GM23338 (cell line): ENCODE results near the gene SCML1. TPM values are rescaled to one million over a fixed set of nuclear protein-coding genes. Genes with fewer than 3 reads are reported as not detected.

Experiments used
- ATAC-seq: fragments of 200-7000 bp; cut with Tn5 transposase; 3 replicates; pipeline ENCODE4 v1.9.1; 2020
- DNase-seq: peaks from one replicate; pipeline ENCODE4 v3.0.0-alpha.2; 2015; ENCODE audit warnings: low spot score
- H2AFZ ChIP-seq: fragments of 200-600 bp; sonication (generic); 2 replicates; pipeline ENCODE4 v1.8.0; 2016; ENCODE audit warnings: antibody characterized with exemption, mild to moderate bottlenecking, moderate library complexity
- H3F3A ChIP-seq: fragments of 200-600 bp; sonication (generic); replicated peaks from 2 replicates; pipeline ENCODE4 v1.8.0; 2017; ENCODE audit warnings: antibody characterized with exemption, mixed run types, low read depth
- H3K27ac ChIP-seq: fragments of 200-600 bp; sonication (generic); 2 replicates; pipeline ENCODE4 v1.6.1; 2016; ENCODE audit warnings: low read depth
- H3K27me3 ChIP-seq: fragments of 200-600 bp; sonication (generic); 2 replicates; pipeline ENCODE4 v1.8.0; 2016; ENCODE audit warnings: mild to moderate bottlenecking, mixed run types, moderate library complexity; ENCODE audit not compliant: insufficient read depth
- H3K36me3 ChIP-seq: fragments of 200-600 bp; sonication (generic); 2 replicates; pipeline ENCODE4 v1.8.0; 2016; ENCODE audit warnings: mild to moderate bottlenecking; ENCODE audit not compliant: insufficient read depth
- H3K4me1 ChIP-seq: fragments of 200-600 bp; sonication (generic); 2 replicates; pipeline ENCODE4 v1.8.0; 2016; ENCODE audit warnings: mild to moderate bottlenecking, moderate library complexity; ENCODE audit not compliant: insufficient read depth
- H3K4me2 ChIP-seq: fragments of 200-600 bp; sonication (generic); 2 replicates; pipeline ENCODE4 v1.7.1; 2017; ENCODE audit warnings: mixed run types
- H3K4me3 ChIP-seq: fragments of 200-600 bp; sonication (generic); 2 replicates; pipeline ENCODE4 v1.6.1; 2016; ENCODE audit warnings: mixed run types
- H3K79me2 ChIP-seq: fragments of 200-600 bp; sonication (generic); replicated peaks from 2 replicates; pipeline ENCODE4 v1.8.0; 2017; ENCODE audit warnings: mild to moderate bottlenecking; ENCODE audit not compliant: insufficient read depth
- H3K9me2 ChIP-seq: fragments of 200-600 bp; sonication (generic); 2 replicates; pipeline ENCODE4 v1.8.0; 2017; ENCODE audit not compliant: insufficient read depth
- H4K20me1 ChIP-seq: fragments of 200-600 bp; sonication (generic); replicated peaks from 2 replicates; pipeline ENCODE4 v1.8.0; 2017; ENCODE audit warnings: mild to moderate bottlenecking; ENCODE audit not compliant: insufficient read depth
- H3K27ac Mint-ChIP-seq: 2 replicates; pipeline ENCODE4 v1.8.0; 2020; ENCODE audit warnings: inconsistent platforms, mild to moderate bottlenecking, moderate library complexity, mixed read lengths
- H3K27me3 Mint-ChIP-seq: 3 replicates; pipeline ENCODE4 v1.8.0; 2022; ENCODE audit warnings: low read depth, mild to moderate bottlenecking, moderate library complexity, mixed read lengths, inconsistent platforms; ENCODE audit not compliant: insufficient read depth, poor library complexity
- H3K36me3 Mint-ChIP-seq: 3 replicates; pipeline ENCODE4 v1.8.0; 2021; ENCODE audit warnings: low read depth, mild to moderate bottlenecking, inconsistent platforms, moderate library complexity, mixed read lengths
- H3K4me1 Mint-ChIP-seq: 3 replicates; pipeline ENCODE4 v1.8.0; 2020; ENCODE audit warnings: mild to moderate bottlenecking, inconsistent platforms, mixed read lengths
- H3K4me3 Mint-ChIP-seq: 3 replicates; pipeline ENCODE4 v1.8.0; 2021; ENCODE audit warnings: moderate library complexity, mild to moderate bottlenecking, inconsistent platforms, mixed read lengths
- H3K9me3 Mint-ChIP-seq: 3 replicates; pipeline ENCODE4 v1.8.0; 2020; ENCODE audit warnings: moderate library complexity, mild to moderate bottlenecking, inconsistent platforms, mixed read lengths
- CREB1 ChIP-seq: fragments of 250-450 bp; sonication (Bioruptor Pico); IDR thresholded peaks from 2 replicates; pipeline ENCODE4 v1.5.0; 2020; ENCODE audit warnings: low read depth, mild to moderate bottlenecking, moderate library complexity
- CTCF ChIP-seq, 2 experiments: fragments of 200-600 bp in 1 of 2; sonication (generic) in 1 of 2; conservative IDR thresholded peaks; 2 replicates each; pipeline versions ENCODE4 v1.5.1 to v1.6.1; 2016 to 2017; ENCODE audit warnings: antibody characterized with exemption in 2 of 2, low read depth in 2 of 2, mild to moderate bottlenecking in 2 of 2, moderate library complexity in 1 of 2
- EZH2 ChIP-seq: fragments of 200-600 bp; sonication (generic); IDR thresholded peaks from one replicate; pipeline ENCODE4 v1.8.0; 2017; ENCODE audit warnings: antibody characterized with exemption, mild to moderate bottlenecking, low read depth; ENCODE audit not compliant: unreplicated experiment
- EZH2phosphoT487 ChIP-seq: fragments of 200-600 bp; sonication (generic); IDR thresholded peaks from one replicate; pipeline ENCODE4 v1.8.1; 2018; ENCODE audit warnings: antibody characterized with exemption; ENCODE audit not compliant: unreplicated experiment
- JUNB ChIP-seq: IDR thresholded peaks from one replicate; pipeline ENCODE4 v1.6.1; 2016; ENCODE audit warnings: antibody characterized with exemption; ENCODE audit not compliant: unreplicated experiment
- NANOG ChIP-seq: IDR thresholded peaks from 2 replicates; pipeline ENCODE4 v1.6.1; 2016; ENCODE audit warnings: antibody characterized with exemption, borderline replicate concordance
- POLR2AphosphoS5 ChIP-seq: IDR thresholded peaks from 2 replicates; pipeline ENCODE4 v1.6.1; 2016; ENCODE audit warnings: antibody characterized with exemption, low read depth
- STAT1 ChIP-seq: IDR thresholded peaks from one replicate; pipeline ENCODE4 v1.6.1; 2016; ENCODE audit warnings: antibody characterized with exemption; ENCODE audit not compliant: unreplicated experiment
- ZNF114 ChIP-seq: fragments of 250-450 bp; sonication (Bioruptor Pico); IDR thresholded peaks from 2 replicates; pipeline ENCODE4 v1.5.0; 2020; ENCODE audit warnings: mild to moderate bottlenecking, moderate library complexity
- ZNF331 ChIP-seq: fragments of 250-450 bp; sonication (Bioruptor Pico); IDR thresholded peaks from 2 replicates; pipeline ENCODE4 v1.5.0; 2020; ENCODE audit warnings: low read depth, mild to moderate bottlenecking, moderate library complexity
- ZNF462 ChIP-seq: fragments of 250-450 bp; sonication (Bioruptor Pico); IDR thresholded peaks from 2 replicates; pipeline ENCODE4 v1.5.0; 2020; ENCODE audit warnings: mild to moderate bottlenecking, moderate library complexity
- polyA plus RNA-seq: library from polyadenylated mRNA; unstranded; fragments of >200 nt; fragmentation: Nextera tagmentation; extraction: Ambion mirVana; gene quantifications from 2 replicates; pipeline ENCODE4 v1.2.1, GENCODE V29; 2016
- total RNA-seq: library from RNA; depleted of rRNA; stranded (reverse); fragments of >200 nt; shearing (Covaris generic); gene quantifications from 2 replicates; pipeline ENCODE4 v1.2.3, GENCODE V29; 2014

The SCML1 gene
- total and polyA plus RNA-seq, 2 experiments from 2014 or later, result 5.4 to 6.4 TPM

DNA sequence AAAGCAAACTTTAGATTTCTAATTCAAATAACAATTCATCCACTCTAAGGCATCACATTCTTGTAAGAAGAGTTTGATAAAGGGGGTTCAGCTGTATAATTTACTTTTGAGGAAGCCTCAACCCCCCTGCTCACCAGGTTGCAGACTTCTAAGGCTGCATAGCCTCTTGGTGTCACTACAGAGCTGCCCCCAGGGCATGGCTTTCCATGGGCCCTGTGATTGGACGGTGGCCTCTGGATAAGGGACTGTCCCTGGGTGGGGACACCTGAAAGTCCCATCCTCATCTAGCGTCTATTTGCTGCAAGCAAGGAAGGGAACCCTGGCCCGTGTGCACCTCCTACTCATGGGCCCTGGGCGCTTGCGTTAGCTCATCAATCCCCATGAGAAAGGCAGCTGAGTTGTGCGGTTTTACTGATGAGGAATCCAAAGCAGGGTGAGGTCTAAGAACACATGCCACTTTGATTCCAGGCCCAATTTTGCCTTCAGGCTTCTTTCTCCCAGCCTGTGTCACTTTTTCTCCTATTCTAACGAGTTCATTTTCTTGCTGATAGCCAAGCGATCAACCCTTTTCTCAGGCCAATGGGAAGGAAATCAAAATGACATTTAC lies 51.8 kb downstream of the SCML1 start:
- H3K27me3 Mint-ChIP-seq, result peaks cover 18% of the 10 kb centered on the region
- Histone ChIP-seq H3K4me1 (no peaks in the 10 kb centered on the region), H3K36me3 (no peaks in the 10 kb centered on the region), H3F3A (no peaks in the 10 kb centered on the region), H3K79me2 (no peaks in the 10 kb centered on the region), H4K20me1 (no peaks in the 10 kb centered on the region), H3K4me2 (no peak overlapping the region), H3K9me2 (no peaks in the 10 kb centered on the region), H3K27ac (no peak overlapping the region), H2AFZ (no peak overlapping the region), H3K4me3 (no peak overlapping the region), H3K27me3 (no peaks in the 10 kb centered on the region)
- H3K4me3 Mint-ChIP-seq, result no peak overlapping the region
- peaks cover 12% of the 10 kb centered on the region for H3K4me1 Mint-ChIP-seq
- ATAC-seq (peak; percentile 60), DNase-seq (peak; percentile 5)
- TF ChIP-seq EZH2 (no peak), CTCF (conservative IDR thresholded peaks at IDR 0.05; ENCODE audit: low read depth in 2 of 2) (peak in 1 of 2 experiments; percentile 38; a peak in 2 of 4 replicates), CREB1 (CRISPR knock-in tag) (no peak)
- peaks cover 10% of the 10 kb centered on the region; the same call in 2 of the 3 replicates for H3K36me3 Mint-ChIP-seq
- no peak overlapping the region for H3K27ac Mint-ChIP-seq
- peaks cover 14% of the 10 kb centered on the region; the same call in 2 of the 3 replicates for H3K9me3 Mint-ChIP-seq

DNA sequence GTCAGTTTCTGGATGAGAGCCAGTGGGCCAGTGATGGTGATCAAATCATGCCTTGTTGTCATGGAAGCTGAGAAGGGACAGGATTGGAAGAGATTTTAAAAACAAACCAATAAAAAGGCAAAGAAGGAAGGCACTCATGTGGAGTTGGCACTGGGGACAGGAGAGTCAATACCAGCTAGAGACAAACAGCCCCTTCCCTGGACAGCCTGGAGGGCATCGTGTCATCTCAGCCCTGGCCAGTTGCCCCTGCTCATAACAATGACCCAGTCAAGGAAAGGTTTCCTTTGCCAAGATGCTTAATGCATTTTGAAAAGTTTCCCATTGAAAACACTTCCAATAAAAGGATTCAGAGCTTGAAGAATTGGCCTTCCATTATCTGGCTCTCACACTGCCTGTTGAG lies 55.5 kb downstream of the SCML1 start:
- ATAC-seq (no peak), DNase-seq (no peak)
- Mint-ChIP-seq H3K36me3 (peaks cover 3% of the 10 kb centered on the region; the same call in 1 of the 3 replicates), H3K4me1 (peaks cover 12% of the 10 kb centered on the region), H3K27ac (no peak overlapping the region), H3K4me3 (no peak overlapping the region), H3K9me3 (peaks cover 3% of the 10 kb centered on the region; the same call in 2 of the 3 replicates), H3K27me3 (peaks cover 16% of the 10 kb centered on the region)
- Histone ChIP-seq H3K27me3 (no peaks in the 10 kb centered on the region), H3K9me2 (no peaks in the 10 kb centered on the region), H3F3A (no peaks in the 10 kb centered on the region), H4K20me1 (no peaks in the 10 kb centered on the region), H3K4me1 (no peaks in the 10 kb centered on the region), H3K27ac (no peak overlapping the region), H3K4me2 (no peak overlapping the region), H3K36me3 (no peaks in the 10 kb centered on the region), H3K79me2 (no peaks in the 10 kb centered on the region), H2AFZ (no peak overlapping the region), H3K4me3 (no peak overlapping the region)
- TF ChIP-seq ZNF331 (CRISPR knock-in tag) (no peak), ZNF114 (no peak), JUNB (no peak), STAT1 (no peak), ZNF462 (no peak), NANOG (no peak), EZH2phosphoT487 (no peak), POLR2AphosphoS5 (no peak), CTCF (conservative IDR thresholded peaks at IDR 0.05; ENCODE audit: low read depth in 2 of 2) (no peak), CREB1 (CRISPR knock-in tag) (no peak)
